PC-3 (cell line): ENCODE measurements around the gene GPBAR1. TPM values are rescaled to one million over a fixed set of nuclear protein-coding genes. Genes with fewer than 3 reads are reported as not detected.
A peak's percentile ranks its signal among the peaks of the same experiment; 100 is the strongest.

Experiments used
- ATAC-seq: fragments of 200-7000 bp; cut with Tn5 transposase; 2 replicates; pipeline ENCODE4 v1.9.1; 2020; ENCODE audit warnings: mild to moderate bottlenecking, moderate library complexity
- BruUV-seq: library from RNA; stranded (reverse); fragments of 400-500 nt; replicated peaks from 2 replicates; lab custom pipeline; 2021; lab: Mats Ljungman, UMichigan
- CTCF ChIA-PET: fragments of 300-600 bp; sonication (Branson Sonifier 250); formaldehyde crosslinking; loops from one replicate; lab custom pipeline; 2022; ENCODE audit warnings: antibody characterized with exemption; lab: Charles Lee
- POLR2A ChIA-PET: fragments of 300-600 bp; sonication (Branson Sonifier 250); formaldehyde crosslinking; loops from one replicate; lab custom pipeline; 2022; ENCODE audit warnings: antibody characterized with exemption; ENCODE audit not compliant: unreplicated experiment; lab: Charles Lee
- DNase-seq: peaks from one replicate; pipeline ENCODE4 v3.0.0-alpha.2; 2015
- H2AFZ ChIP-seq: fragments of 300-600 bp; sonication (generic); 2 replicates; pipeline ENCODE4 v1.6.0; 2016; ENCODE audit warnings: antibody characterized with exemption, low read length
- H3F3A ChIP-seq: fragments of 300-600 bp; sonication (generic); one replicate; pipeline ENCODE4 v1.6.0; 2017; ENCODE audit warnings: antibody characterized with exemption, low read length, control low read depth, mild to moderate bottlenecking; ENCODE audit not compliant: unreplicated experiment
- H3K27ac ChIP-seq: fragments of 300-600 bp; sonication (generic); 2 replicates; pipeline ENCODE4 v1.5.1; 2016; ENCODE audit warnings: mild to moderate bottlenecking, low read length
- H3K27me3 ChIP-seq: fragments of 300-600 bp; sonication (generic); 2 replicates; pipeline ENCODE4 v1.6.1; 2016; ENCODE audit warnings: low read length, mixed read lengths
- H3K36me3 ChIP-seq: fragments of 300-600 bp; sonication (generic); 2 replicates; pipeline ENCODE4 v1.6.1; 2016; ENCODE audit warnings: low read depth, mixed run types, low read length, mixed read lengths
- H3K4me1 ChIP-seq: fragments of 300-600 bp; sonication (generic); 2 replicates; pipeline ENCODE4 v1.5.1; 2016; ENCODE audit warnings: low read length; ENCODE audit not compliant: insufficient read depth
- H3K4me2 ChIP-seq: fragments of 300-600 bp; sonication (generic); 2 replicates; pipeline ENCODE4 v1.6.0; 2016; ENCODE audit warnings: low read length
- H3K4me3 ChIP-seq: fragments of 300-600 bp; sonication (generic); 2 replicates; pipeline ENCODE4 v1.5.1; 2016; ENCODE audit warnings: mild to moderate bottlenecking, low read length, mixed read lengths
- H3K79me2 ChIP-seq: fragments of 300-600 bp; sonication (generic); 2 replicates; pipeline ENCODE4 v1.6.1; 2017; ENCODE audit warnings: low read length, mixed read lengths
- H3K9ac ChIP-seq: fragments of 300-600 bp; sonication (generic); 2 replicates; pipeline ENCODE4 v1.6.0; 2016; ENCODE audit warnings: mild to moderate bottlenecking, low read length
- H3K9me2 ChIP-seq: fragments of 300-600 bp; sonication (generic); replicated peaks from 2 replicates; pipeline ENCODE4 v1.6.1; 2016; ENCODE audit warnings: mixed run types, low read length, mixed read lengths
- H3K9me3 ChIP-seq: fragments of 300-600 bp; sonication (generic); 2 replicates; pipeline ENCODE4 v1.6.1; 2016; ENCODE audit warnings: low read length, mixed read lengths
- H4K20me1 ChIP-seq: fragments of 300-600 bp; sonication (generic); 2 replicates; pipeline ENCODE4 v1.6.1; 2016; ENCODE audit warnings: low read length, mixed read lengths
- CTCF ChIP-seq: fragments of 300-600 bp; sonication (generic); conservative IDR thresholded peaks from 2 replicates; pipeline ENCODE4 v1.5.1; 2017; ENCODE audit warnings: antibody characterized with exemption, low read depth, mild to moderate bottlenecking, low read length
- EZH2 ChIP-seq: fragments of 300-600 bp; sonication (generic); IDR thresholded peaks from one replicate; pipeline ENCODE4 v1.6.1; 2017; ENCODE audit warnings: antibody characterized with exemption, mild to moderate bottlenecking, low read length; ENCODE audit not compliant: unreplicated experiment
- EZH2phosphoT487 ChIP-seq: fragments of 300-600 bp; sonication (generic); IDR thresholded peaks from 2 replicates; pipeline ENCODE4 v1.6.1; 2018; ENCODE audit warnings: mild to moderate bottlenecking, antibody characterized with exemption, low read length, borderline replicate concordance
- intact Hi-C: fragments of 100-400 bp; cut with micrococcal nuclease; formaldehyde crosslinking; loops from 2 replicates; pipeline ENCODE4 v1.9.0; 2023
- total RNA-seq: library from RNA; depleted of rRNA; stranded (reverse); fragments of >200 nt; gene quantifications from 2 replicates; pipeline ENCODE4 v1.2.3, GENCODE V29; 2014

GPBAR1 gene
- total RNA-seq, 1 experiment from 2014 or later: 0.18 TPM

- no peak overlapping the region; the same call in 1 of the 2 replicates for H3K4me2 ChIP-seq
- POLR2A ChIA-PET: no interaction called here
- peaks cover 5% of the 10 kb centered on the region for H3F3A ChIP-seq
- H3K9me3 ChIP-seq: no peaks in the 10 kb centered on the region
- no peaks in the 10 kb centered on the region for H3K9me2 ChIP-seq
- peaks cover 23% of the 10 kb centered on the region for H3K79me2 ChIP-seq
- peaks cover 53% of the 10 kb centered on the region for H3K4me1 ChIP-seq
- no TSS peak for BruUV-seq
- no peak overlapping the region for H3K4me3 ChIP-seq
- H4K20me1 ChIP-seq: no peaks in the 10 kb centered on the region
- H2AFZ ChIP-seq: no peak overlapping the region
- peak overlapping the region; percentile 98 for H3K27ac ChIP-seq
- intact Hi-C loops: no loop called here
- ATAC-seq: no peak
- DNase-seq: peak; percentile 42
- H3K36me3 ChIP-seq: peaks cover 8% of the 10 kb centered on the region; the same call in 1 of the 2 replicates
- CTCF ChIA-PET: no interaction called here
- H3K9ac ChIP-seq: peak overlapping the region; percentile 79
- TF ChIP-seq EZH2phosphoT487 (no peak), CTCF (no peak), EZH2 (no peak)
- no peaks in the 10 kb centered on the region for H3K27me3 ChIP-seq
Observed at GRCh38 chr2:218281449-218281848, 20.6 kb downstream of the GPBAR1 start.

- Histone ChIP-seq H3K27me3 (no peaks in the 10 kb centered on the region), H3K9ac (peak overlapping the region; percentile 79), H3K4me3 (peak overlapping the region; percentile 19; the same call in 1 of the 2 replicates), H3F3A (peaks cover 6% of the 10 kb centered on the region), H3K27ac (peak overlapping the region; percentile 98), H3K4me1 (peaks cover 61% of the 10 kb centered on the region), H3K36me3 (peaks cover 5% of the 10 kb centered on the region; the same call in 1 of the 2 replicates), H4K20me1 (no peaks in the 10 kb centered on the region), H2AFZ (no peak overlapping the region), H3K4me2 (peak overlapping the region; percentile 85), H3K9me2 (no peaks in the 10 kb centered on the region), H3K79me2 (peaks cover 23% of the 10 kb centered on the region), H3K9me3 (no peaks in the 10 kb centered on the region)
- ATAC-seq: peak; percentile 9
- TF ChIP-seq EZH2: no peak
- no peak for TF ChIP-seq CTCF
- no peak for TF ChIP-seq EZH2phosphoT487
- no TSS peak for BruUV-seq
- peak; percentile 96 for DNase-seq
- POLR2A ChIA-PET: no interaction called here
- CTCF ChIA-PET: interaction anchor here (1.2 kb wide), 1 partner anchor 9 kb away, joined by 5 read pairs; no protein-coding TSS in a partner anchor
- intact Hi-C loops: no loop called here
Observed at GRCh38 chr2:218282173-218282991, 21.6 kb downstream of the GPBAR1 start.
